Measurements from ENCODE around the gene PLCD4.

DNA sequence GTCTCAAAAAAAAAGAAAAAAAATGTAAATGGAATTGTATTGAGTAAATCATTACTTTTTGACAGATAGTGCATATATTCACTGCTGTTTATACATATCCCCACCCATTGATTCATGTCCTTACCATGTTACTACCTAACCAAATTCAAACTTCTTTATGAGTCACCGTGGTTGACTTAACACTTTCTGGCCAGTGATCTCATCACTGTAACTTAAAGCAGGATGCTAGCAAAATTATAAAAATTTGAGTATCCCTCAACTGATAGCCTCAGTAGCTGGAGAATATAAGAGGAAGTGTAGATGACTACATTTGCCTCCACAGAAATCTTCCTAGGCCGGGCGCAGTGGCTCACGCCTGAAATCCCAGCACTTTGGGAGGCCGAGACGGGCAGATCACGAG is 25.6 kb upstream of the PLCD4 start:
- TF ChIP-seq, protein P1, sequence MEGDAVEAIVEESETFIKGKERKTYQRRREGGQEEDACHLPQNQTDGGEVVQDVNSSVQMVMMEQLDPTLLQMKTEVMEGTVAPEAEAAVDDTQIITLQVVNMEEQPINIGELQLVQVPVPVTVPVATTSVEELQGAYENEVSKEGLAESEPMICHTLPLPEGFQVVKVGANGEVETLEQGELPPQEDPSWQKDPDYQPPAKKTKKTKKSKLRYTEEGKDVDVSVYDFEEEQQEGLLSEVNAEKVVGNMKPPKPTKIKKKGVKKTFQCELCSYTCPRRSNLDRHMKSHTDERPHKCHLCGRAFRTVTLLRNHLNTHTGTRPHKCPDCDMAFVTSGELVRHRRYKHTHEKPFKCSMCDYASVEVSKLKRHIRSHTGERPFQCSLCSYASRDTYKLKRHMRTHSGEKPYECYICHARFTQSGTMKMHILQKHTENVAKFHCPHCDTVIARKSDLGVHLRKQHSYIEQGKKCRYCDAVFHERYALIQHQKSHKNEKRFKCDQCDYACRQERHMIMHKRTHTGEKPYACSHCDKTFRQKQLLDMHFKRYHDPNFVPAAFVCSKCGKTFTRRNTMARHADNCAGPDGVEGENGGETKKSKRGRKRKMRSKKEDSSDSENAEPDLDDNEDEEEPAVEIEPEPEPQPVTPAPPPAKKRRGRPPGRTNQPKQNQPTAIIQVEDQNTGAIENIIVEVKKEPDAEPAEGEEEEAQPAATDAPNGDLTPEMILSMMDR (IDR thresholded peaks at IDR 0.05; ENCODE audit: low read length) = no peak
- no peak for TF ChIP-seq EZH2 (IDR thresholded peaks at IDR 0.05; ENCODE audit: borderline replicate concordance, low read length)
